Activated T-cell treated with anti-CD3 and anti-CD28 coated beads, Interleukin-2, amount 50 U/mL, for 4 hours (primary cell): ENCODE results near the gene RBM14. TPM values are rescaled to one million over a fixed set of nuclear protein-coding genes. Genes with fewer than 3 reads are reported as not detected.
"Not testable (repeated sequence)": the region's sequence is repeated elsewhere in the genome, so short reads cannot be mapped to it uniquely, and the experiment has no call there.

ENCODE experiments used
- ATAC-seq, 2 donors: fragments of 200-7000 bp; cut with Tn5 transposase; one replicate each; pipeline ENCODE4 v1.10.0; 2021
- DNase-seq: peaks from one replicate; pipeline ENCODE4 v3.0.0-alpha.2; 2020
- H3K27me3 Mint-ChIP-seq: one replicate; pipeline ENCODE4 v1.8.0; 2021; ENCODE audit warnings: low read depth, mixed read lengths
- H3K36me3 Mint-ChIP-seq: one replicate; pipeline ENCODE4 v1.8.0; 2022; ENCODE audit warnings: mixed read lengths; ENCODE audit not compliant: insufficient read depth
- H3K4me1 Mint-ChIP-seq: one replicate; pipeline ENCODE4 v1.8.0; 2021; ENCODE audit warnings: low read depth, mixed read lengths
- H3K4me3 Mint-ChIP-seq: one replicate; pipeline ENCODE4 v1.8.0; 2021; ENCODE audit warnings: mild to moderate bottlenecking, moderate library complexity, mixed read lengths
- H3K9me3 Mint-ChIP-seq: one replicate; pipeline ENCODE4 v1.8.0; 2021; ENCODE audit warnings: mixed read lengths
- total RNA-seq, 3 donors: library from RNA; stranded (reverse); gene quantifications; one replicate each; pipeline ENCODE4 v1.2.1, GENCODE V29; 2021

RBM14 gene
- total RNA-seq, 3 donors from 2014 or later = 201 to 223 (median 206) TPM

DNA sequence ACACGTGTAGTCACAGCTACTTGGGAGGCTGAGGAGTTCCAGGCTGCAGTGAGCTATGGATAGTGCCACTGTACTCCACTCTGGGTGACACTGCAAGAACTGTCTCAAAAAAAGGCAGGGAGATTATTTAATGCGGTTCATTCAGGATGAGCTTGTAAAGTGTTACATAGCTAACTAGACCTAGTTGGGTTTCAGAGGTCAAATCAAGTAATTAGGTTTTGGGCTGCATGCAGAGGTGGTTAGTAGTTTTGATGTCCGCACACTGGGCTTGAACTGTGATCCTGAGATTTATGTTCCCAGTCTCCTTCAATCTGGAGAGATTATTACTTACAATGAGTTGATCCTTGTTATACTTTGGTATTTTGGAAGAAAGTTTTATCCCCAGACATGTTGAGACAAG is 20.0 kb downstream of the RBM14 start:
- Mint-ChIP-seq H3K4me3 (no peak overlapping the region), H3K9me3 (no peaks in the 10 kb centered on the region), H3K4me1 (peaks cover 48% of the 10 kb centered on the region), H3K36me3 (peaks cover 34% of the 10 kb centered on the region), H3K27me3 (no peaks in the 10 kb centered on the region)
- DNase-seq (no peak), ATAC-seq (no peak)

GRCh38 chr11:66637557-66638176 is 21.2 kb downstream of the RBM14 start:
- H3K27me3 Mint-ChIP-seq = no peaks in the 10 kb centered on the region
- no peak for DNase-seq
- ATAC-seq = peak; percentile 0 to 1
- H3K4me3 Mint-ChIP-seq = peak overlapping the region; percentile 97
- H3K4me1 Mint-ChIP-seq = peaks cover 53% of the 10 kb centered on the region
- peaks cover 46% of the 10 kb centered on the region for H3K36me3 Mint-ChIP-seq
- H3K9me3 Mint-ChIP-seq = no peaks in the 10 kb centered on the region

DNA sequence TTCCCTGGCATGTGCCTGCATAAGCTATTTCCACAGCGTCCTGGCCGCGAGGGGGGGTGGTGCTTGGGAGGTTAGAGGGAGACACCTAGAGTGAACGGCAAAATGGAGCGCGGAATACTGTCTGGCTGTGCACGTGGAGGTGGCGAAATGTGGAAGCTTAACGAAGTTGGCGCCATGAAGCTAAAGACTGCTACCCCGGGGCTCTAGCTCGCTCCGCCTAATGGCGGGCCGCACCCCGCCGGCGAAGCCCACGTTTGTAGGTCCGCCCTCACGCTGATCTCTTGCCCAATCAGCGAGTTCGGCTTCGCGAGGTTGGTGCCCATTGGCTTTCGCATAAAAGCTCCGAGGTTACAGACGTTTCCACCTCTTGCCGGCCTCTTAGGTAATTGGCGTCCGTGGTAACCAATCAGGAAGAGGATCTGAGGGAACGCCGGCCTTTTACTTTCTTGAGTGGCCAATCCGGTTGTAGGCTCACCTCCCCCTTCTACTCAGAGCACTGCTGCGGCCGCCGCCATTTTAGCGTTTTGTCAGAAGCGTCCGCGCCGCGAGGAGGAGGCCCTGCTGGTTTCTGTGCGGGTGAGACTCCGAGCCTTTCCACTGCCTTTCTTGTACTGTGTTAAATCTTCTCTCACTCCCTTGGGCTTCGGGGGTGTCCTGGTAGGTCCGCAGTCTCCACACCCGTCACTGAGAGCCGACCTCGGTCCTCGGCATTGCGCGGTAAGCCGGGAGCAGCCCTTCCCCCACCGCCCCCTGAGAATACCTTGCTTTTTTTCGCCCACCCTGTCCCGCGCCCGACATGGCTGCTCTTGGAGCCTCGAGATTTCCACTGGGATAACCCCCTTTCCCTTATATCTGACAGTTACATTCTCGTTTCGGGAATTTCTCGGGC is 22.0 kb downstream of the RBM14 start, which contains the start of gene RBM4:
TSS of gene RBM4 (plus strand) at position 527 of the 889 bp plus-strand sequence. CDS start 1,009 bp downstream, outside the sequence.
- Mint-ChIP-seq H3K4me3 (peak within 1 kb of the TSS; percentile 97), H3K4me1 (peaks cover 60% of the 10 kb centered on the region), H3K36me3 (peaks cover 54% of the 10 kb centered on the region), H3K27me3 (no peaks in the 10 kb centered on the region), H3K9me3 (no peaks in the 10 kb centered on the region)
- DNase-seq (peak; percentile 93), ATAC-seq (peak; percentile 93)

GRCh38 chr11:66639066-66639813 is 22.8 kb downstream of the RBM14 start:
- ATAC-seq (peak; percentile 1 to 2), DNase-seq (no peak)
- H3K4me1 Mint-ChIP-seq = peaks cover 68% of the 10 kb centered on the region
- no peaks in the 10 kb centered on the region for H3K9me3 Mint-ChIP-seq
- no peaks in the 10 kb centered on the region for H3K27me3 Mint-ChIP-seq
- peak overlapping the region; percentile 97 for H3K4me3 Mint-ChIP-seq
- H3K36me3 Mint-ChIP-seq = peaks cover 61% of the 10 kb centered on the region

GRCh38 chr11:66639814-66640340 is 23.4 kb downstream of the RBM14 start:
- not testable (repeated sequence) for H3K9me3 Mint-ChIP-seq, ATAC-seq, DNase-seq, H3K27me3 Mint-ChIP-seq
- H3K4me1 Mint-ChIP-seq = peaks cover 69% of the 10 kb centered on the region
- H3K4me3 Mint-ChIP-seq = peak overlapping the region; percentile 97
- peaks cover 62% of the 10 kb centered on the region for H3K36me3 Mint-ChIP-seq

- DNase-seq (no peak), ATAC-seq (no peak)
- no peaks in the 10 kb centered on the region for H3K9me3 Mint-ChIP-seq
- H3K4me1 Mint-ChIP-seq = peaks cover 85% of the 10 kb centered on the region
- H3K36me3 Mint-ChIP-seq = peaks cover 81% of the 10 kb centered on the region
- H3K27me3 Mint-ChIP-seq = no peaks in the 10 kb centered on the region
- peak overlapping the region; percentile 97 for H3K4me3 Mint-ChIP-seq
Observed at GRCh38 chr11:66641834-66642233, 25.4 kb downstream of the RBM14 start.

DNA sequence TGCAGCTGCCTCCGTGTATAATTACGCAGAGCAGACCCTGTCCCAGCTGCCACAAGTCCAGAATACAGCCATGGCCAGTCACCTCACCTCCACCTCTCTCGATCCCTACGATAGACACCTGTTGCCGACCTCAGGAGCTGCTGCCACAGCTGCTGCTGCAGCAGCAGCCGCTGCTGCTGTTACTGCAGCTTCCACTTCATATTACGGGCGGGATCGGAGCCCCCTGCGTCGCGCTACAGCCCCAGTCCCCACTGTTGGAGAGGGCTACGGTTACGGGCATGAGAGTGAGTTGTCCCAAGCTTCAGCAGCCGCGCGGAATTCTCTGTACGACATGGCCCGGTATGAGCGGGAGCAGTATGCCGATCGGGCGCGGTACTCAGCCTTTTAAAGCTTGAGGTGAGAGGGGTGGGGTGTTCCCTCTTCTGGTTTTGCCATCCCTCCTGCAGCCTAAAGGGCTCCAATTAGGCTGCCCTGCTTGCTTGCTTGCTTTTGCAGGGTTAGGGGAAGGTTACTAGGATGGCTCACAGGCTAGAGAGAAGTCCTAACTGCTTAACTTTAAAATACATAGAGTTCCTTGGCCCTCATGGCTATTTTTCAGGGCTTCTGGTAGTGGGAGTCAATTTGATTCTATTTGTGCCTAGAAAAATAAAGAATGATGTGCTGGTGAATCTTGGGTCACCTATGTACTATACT is 27.5 kb downstream of the RBM14 start:
- Mint-ChIP-seq H3K27me3 (no peaks in the 10 kb centered on the region), H3K9me3 (no peaks in the 10 kb centered on the region), H3K4me1 (peaks cover 82% of the 10 kb centered on the region), H3K4me3 (peak overlapping the region; percentile 97), H3K36me3 (peaks cover 84% of the 10 kb centered on the region)
- ATAC-seq (no peak), DNase-seq (no peak)

GRCh38 chr11:66646828-66647227 is 30.4 kb downstream of the RBM14 start:
- DNase-seq = no peak
- no peak overlapping the region for H3K4me3 Mint-ChIP-seq
- H3K4me1 Mint-ChIP-seq = peaks cover 79% of the 10 kb centered on the region

GRCh38 chr11:66649903-66650302 is 33.5 kb downstream of the RBM14 start:
- DNase-seq (no peak), ATAC-seq (no peak)
- H3K27me3 Mint-ChIP-seq = no peaks in the 10 kb centered on the region
- peaks cover 45% of the 10 kb centered on the region for H3K36me3 Mint-ChIP-seq
- no peak overlapping the region for H3K4me3 Mint-ChIP-seq
- H3K4me1 Mint-ChIP-seq = peaks cover 59% of the 10 kb centered on the region
- H3K9me3 Mint-ChIP-seq = no peaks in the 10 kb centered on the region

More at GRCh38 chr11:66646828-66647227, 30.4 kb downstream of the RBM14 start:
- Mint-ChIP-seq H3K36me3 (peaks cover 69% of the 10 kb centered on the region), H3K9me3 (no peaks in the 10 kb centered on the region), H3K27me3 (no peaks in the 10 kb centered on the region)
- ATAC-seq = no peak

GRCh38 chr11:66651016-66651415 is 34.6 kb downstream of the RBM14 start:
- Mint-ChIP-seq H3K4me1 (peaks cover 51% of the 10 kb centered on the region), H3K36me3 (peaks cover 37% of the 10 kb centered on the region), H3K9me3 (no peaks in the 10 kb centered on the region), H3K27me3 (no peaks in the 10 kb centered on the region), H3K4me3 (no peak overlapping the region)
- no peak for DNase-seq
- peak; percentile 9 to 34 for ATAC-seq

- H3K36me3 Mint-ChIP-seq = peaks cover 21% of the 10 kb centered on the region
- no peaks in the 10 kb centered on the region for H3K9me3 Mint-ChIP-seq
- peaks cover 35% of the 10 kb centered on the region for H3K4me1 Mint-ChIP-seq
- ATAC-seq (peak; percentile 3 to 19), DNase-seq (no peak)
- no peaks in the 10 kb centered on the region for H3K27me3 Mint-ChIP-seq
- no peak overlapping the region for H3K4me3 Mint-ChIP-seq
Observed at GRCh38 chr11:66652651-66653050, 36.2 kb downstream of the RBM14 start.

DNA sequence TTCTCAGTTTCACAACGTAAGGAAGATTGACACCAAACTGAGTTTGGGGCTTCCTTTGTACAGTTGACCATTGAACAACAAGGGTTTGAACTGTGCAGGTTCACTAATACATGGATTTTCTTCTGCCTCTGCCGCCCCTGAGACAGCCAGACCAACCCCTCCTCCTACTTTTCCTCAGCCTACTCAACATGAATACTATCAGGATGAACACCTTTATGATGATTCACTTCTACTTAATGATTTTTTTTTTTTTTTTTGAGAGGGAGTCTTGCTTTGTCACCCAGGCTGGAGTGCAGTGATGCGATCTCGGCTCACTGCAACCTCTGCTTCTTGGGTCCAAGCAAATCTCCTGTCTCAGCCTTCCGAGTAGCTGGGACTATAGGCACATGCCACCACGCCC is 36.7 kb downstream of the RBM14 start:
- DNase-seq (no peak), ATAC-seq (peak; percentile 52 to 60)
- Mint-ChIP-seq H3K4me1 (peaks cover 33% of the 10 kb centered on the region), H3K4me3 (no peak overlapping the region), H3K9me3 (no peaks in the 10 kb centered on the region), H3K27me3 (no peaks in the 10 kb centered on the region), H3K36me3 (peaks cover 19% of the 10 kb centered on the region)

DNA sequence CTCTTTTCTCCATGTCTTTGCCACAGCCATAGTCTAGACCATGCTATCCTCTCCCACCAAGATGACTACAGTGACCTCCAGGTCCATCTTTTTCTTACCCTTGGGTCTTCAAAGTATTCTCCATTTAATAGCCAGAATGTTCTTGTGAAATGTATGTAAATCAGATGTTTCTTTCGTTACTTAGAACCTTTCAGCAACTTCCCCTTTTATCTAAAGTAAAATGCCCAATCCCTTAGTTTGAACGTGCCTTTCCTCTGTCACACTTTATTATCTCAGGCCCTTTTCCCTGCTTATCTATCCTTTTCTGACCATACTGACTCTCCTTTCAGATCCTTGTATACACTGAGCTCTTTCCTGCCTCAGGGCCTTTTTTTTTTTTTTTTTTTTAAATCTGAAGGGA is 43.3 kb downstream of the RBM14 start:
- Mint-ChIP-seq H3K4me1 (peaks cover 13% of the 10 kb centered on the region), H3K27me3 (no peaks in the 10 kb centered on the region), H3K4me3 (no peak overlapping the region), H3K9me3 (no peaks in the 10 kb centered on the region), H3K36me3 (peaks cover 12% of the 10 kb centered on the region)
- ATAC-seq (no peak), DNase-seq (no peak)
